PFSK-1 (cell line): Measurements from ENCODE around the gene GMFB.

Experiments used
- FOXP2 ChIP-seq: optimal IDR thresholded peaks from 2 replicates; pipeline ENCODE3; 2011; ENCODE audit warnings: borderline replicate concordance, control low read depth, inconsistent platforms; ENCODE audit not compliant: insufficient read depth; ENCODE audit errors: extremely low read length, extremely low read depth
- POLR2AphosphoS5 ChIP-seq: IDR thresholded peaks from 2 replicates; pipeline ENCODE4 v1.6.1; 2012; ENCODE audit warnings: low read depth, mild to moderate bottlenecking, control low read depth, low read length, moderate library complexity
- TAF1 ChIP-seq: IDR thresholded peaks from 2 replicates; pipeline ENCODE4 v1.6.1; 2012; ENCODE audit warnings: low read length, control low read depth, borderline replicate concordance; ENCODE audit not compliant: insufficient read depth
- TF ChIP-seq, protein P1 (sequence below), 2 experiments: IDR thresholded peaks; 2 replicates each; pipeline versions ENCODE4 v1.6.1 to v1.8.0; 2011 to 2012; ENCODE audit warnings: low read depth in 2 of 2, low read length in 2 of 2, control low read depth in 1 of 2, inconsistent platforms in 1 of 2, mild to moderate bottlenecking in 1 of 2, moderate library complexity in 1 of 2; ENCODE audit not compliant: insufficient read depth in 1 of 2

DNA sequence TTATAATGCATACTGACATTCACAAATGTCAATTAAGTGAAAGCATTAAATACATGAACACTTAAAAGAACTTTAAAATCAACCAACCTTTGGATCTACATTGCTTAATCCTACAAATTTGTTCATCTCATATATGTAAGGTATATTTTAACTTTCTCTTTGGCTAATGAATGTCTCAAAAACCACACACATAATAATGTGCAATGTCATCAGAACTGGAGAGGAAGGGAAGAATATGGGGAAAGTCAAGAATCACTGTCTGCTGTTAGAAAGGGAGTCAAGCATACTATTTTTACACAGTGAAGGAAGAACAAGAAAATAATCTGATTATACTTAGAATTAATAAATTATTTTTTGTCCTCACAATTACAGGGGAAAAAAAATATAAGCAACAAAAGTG lies 4.9 kb downstream of the GMFB start:
- no peak for TF ChIP-seq TAF1
- TF ChIP-seq, protein P1, sequence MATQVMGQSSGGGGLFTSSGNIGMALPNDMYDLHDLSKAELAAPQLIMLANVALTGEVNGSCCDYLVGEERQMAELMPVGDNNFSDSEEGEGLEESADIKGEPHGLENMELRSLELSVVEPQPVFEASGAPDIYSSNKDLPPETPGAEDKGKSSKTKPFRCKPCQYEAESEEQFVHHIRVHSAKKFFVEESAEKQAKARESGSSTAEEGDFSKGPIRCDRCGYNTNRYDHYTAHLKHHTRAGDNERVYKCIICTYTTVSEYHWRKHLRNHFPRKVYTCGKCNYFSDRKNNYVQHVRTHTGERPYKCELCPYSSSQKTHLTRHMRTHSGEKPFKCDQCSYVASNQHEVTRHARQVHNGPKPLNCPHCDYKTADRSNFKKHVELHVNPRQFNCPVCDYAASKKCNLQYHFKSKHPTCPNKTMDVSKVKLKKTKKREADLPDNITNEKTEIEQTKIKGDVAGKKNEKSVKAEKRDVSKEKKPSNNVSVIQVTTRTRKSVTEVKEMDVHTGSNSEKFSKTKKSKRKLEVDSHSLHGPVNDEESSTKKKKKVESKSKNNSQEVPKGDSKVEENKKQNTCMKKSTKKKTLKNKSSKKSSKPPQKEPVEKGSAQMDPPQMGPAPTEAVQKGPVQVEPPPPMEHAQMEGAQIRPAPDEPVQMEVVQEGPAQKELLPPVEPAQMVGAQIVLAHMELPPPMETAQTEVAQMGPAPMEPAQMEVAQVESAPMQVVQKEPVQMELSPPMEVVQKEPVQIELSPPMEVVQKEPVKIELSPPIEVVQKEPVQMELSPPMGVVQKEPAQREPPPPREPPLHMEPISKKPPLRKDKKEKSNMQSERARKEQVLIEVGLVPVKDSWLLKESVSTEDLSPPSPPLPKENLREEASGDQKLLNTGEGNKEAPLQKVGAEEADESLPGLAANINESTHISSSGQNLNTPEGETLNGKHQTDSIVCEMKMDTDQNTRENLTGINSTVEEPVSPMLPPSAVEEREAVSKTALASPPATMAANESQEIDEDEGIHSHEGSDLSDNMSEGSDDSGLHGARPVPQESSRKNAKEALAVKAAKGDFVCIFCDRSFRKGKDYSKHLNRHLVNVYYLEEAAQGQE (IDR thresholded peaks at IDR 0.05; ENCODE audit: insufficient read depth in 1 of 2, low read depth in 2 of 2, low read length in 2 of 2), result no peak
- no peak for TF ChIP-seq POLR2AphosphoS5
- TF ChIP-seq FOXP2, result no peak
